AG20443 (cell line): ENCODE results near the gene FAM98B.

Experiments used
- DNase-seq: peaks from one replicate; pipeline ENCODE4 v3.0.0; 2012; ENCODE audit warnings: low spot score, mixed read lengths

FAM98B gene

DNA sequence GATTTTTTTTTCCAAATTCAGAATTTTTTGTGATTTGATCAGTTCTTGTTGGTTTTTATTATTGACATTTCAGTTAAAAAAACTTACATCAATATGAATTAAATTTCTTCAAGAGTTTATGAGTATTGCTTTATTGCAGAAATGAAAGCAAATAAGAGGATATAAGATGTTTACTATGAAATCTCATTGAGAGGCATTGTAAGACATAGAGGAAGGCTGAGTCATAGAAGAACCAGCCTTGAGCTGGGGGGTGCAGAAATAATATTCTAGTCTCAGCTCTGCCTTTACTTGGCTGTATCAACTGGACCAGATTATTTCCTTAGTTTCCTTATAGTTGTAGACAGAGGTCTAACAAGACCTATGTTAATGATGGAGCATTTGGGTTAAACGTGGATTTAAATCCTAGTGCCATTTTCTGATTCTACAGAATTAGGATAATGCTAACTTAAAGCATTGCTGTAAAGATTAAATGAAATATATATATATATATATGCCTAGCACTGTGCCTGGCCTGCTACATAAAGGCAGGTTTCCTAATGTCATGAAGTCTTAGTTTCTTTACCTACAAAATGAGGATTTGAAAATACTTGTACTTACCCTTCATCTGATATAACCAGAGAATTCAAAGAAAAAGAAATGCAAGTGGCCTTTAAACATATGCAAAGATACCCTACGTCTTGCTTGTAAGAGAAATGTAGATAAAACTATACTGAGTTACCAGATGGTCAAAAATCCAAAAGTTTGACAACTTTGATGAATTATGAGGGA is 7.3 kb downstream of the FAM98B start:
- DNase-seq = peak; percentile 19

DNA sequence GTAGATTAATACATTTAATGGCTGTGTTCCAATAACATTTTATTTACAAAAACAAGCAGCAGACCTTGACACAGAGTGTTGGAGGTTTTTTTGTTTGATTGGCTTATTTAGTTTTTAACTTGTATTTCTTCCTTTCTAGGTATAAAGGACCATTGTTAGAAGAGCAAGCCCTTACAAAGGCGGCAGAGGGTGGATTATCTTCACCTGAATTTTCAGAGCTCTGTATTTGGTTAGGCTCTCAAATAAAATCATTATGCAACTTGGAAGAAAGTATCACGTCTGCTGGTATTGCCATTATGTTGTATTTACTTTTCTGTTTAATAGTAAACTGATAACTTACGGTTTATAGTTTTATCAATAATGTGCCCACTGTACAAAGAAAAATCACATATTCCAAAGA is 10.0 kb downstream of the FAM98B start:
- no peak for DNase-seq

DNA sequence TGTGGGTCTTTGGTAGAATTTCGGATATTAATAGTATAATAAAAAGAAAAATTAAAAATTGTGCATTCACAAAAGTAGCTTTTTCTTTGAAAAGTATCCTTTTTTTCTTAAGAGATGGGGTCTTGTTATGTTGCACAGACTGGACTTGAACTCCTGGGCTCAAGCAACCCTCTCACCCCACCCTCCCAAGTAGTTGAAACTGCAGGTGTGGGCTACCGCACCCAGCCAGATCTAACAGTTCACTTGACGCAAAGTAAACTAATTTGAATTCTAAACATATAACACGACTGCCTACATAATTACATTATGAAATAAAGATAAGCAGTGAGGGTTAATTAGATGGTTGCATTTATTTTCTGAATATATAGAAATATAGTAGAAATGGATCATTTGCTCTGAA is 10.7 kb downstream of the FAM98B start:
- DNase-seq = no peak

DNA sequence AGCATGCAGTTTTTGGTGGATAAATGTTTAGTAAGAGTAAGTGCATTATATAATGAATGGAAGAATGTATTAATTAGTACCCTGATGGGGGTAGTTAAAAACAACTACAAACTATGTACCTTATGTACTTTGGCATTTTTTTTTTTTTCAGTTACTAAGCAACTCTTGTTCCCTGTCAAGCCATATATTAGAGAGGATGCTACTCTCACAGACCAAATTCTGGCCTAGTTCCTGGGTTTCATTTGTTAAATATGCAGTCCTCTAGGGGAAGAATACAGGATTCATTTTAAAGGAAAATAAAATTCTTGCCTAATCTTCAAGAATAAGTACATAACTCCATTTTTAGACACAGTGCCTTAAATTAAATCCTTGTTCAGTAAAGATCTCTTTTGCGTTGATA is 16.9 kb downstream of the FAM98B start:
- no peak for DNase-seq

DNA sequence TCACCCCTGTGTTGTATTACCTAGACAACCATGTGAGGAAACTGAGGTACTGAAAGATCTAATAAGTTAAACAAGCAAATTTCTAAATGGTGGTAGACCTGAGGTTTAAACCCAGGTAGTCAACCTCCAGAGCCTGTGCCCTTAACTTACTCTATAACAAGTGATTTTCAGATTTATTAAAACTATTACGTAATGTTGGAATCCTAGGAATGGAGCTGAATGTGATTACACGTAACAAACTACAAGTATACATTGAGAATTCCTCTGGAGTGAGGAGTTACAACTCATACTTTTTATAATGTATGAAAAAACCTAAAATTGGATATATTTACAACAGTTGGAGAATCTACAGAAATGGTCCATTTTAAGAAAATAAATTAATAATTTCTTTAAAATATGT is 18.0 kb downstream of the FAM98B start:
- DNase-seq = no peak

DNA sequence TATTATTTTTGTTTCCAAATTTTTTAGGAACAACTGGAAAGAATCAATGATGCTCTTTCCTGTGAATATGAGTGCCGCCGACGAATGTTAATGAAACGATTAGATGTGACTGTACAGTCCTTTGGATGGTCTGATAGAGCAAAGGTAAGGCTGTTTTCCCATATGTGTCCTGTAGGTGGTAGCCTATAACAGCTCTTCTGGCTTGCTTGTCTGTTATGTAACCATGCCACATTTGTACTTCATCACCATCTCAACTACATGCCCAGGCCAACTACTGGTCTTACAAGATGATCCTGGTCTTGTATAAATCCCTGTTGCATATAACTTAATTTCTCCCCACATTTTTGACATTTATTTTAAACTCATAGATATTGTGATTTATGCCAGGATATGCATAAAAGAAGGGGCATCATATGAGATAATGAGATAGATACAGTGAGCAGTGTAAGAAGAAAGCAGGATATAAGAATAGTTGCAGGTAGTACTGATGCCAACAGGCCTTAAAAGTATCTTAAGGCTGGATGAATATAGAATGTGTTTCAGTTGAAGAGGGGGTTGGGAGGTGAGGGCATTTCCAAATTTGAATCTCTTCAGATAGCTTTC is 20.3 kb downstream of the FAM98B start:
- DNase-seq = peak; percentile 72

DNA sequence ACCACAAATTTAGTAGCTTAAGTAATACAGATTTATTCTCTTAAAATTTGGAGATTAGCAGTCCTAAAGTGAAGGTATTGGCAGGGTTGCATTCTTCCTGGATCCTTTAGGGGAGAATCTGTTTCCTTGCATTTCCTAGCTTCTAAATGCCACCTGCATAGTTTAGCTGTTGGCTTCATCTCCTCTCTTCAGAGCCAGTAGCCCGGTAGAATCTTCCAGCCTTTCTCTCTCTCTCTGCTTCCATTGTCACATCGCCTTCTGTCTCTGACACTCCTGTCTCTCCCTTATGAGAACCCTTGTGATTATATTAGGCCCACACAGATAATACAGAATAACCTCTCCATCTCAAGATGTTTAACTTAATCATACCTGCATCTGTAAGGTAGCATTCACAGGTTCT is 21.4 kb downstream of the FAM98B start:
- no peak for DNase-seq

DNA sequence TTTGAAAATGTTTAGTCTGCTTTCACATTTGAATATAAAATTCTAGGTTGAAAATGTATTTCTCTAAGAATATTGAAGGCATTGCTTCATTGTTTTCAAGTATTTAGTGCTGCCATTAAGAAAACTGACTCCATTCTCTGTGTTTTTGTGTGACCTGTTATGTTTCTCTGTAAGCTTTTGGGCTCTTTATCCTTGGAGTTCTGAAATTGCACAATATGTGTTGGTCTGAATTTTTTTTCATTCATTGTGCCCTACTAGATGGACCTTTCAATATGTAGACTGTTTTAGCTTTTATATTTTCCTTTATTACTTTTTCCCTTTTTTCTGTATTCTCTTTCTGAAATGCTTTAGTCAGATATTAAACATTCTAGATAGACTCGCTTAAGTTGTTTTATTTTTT is 22.2 kb downstream of the FAM98B start:
- no peak for DNase-seq

DNA sequence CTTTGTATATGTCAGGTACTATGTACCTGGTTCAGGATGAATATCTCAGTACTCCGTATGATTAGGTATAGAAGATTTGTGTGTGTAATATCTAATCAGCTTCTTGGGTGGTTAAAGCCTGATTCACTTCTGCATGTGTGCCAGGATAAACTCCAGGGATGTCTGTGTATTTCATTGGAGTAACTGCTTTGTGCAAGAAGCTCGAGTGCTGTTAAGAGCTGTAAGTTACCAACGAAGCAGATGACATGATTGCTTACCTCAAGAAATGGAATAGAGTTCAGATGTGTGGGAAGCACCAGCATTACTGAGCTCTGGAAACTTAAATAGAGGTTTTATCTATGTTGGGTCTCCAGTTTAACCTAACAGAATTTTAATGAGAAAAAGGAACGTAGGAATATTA is 23.7 kb downstream of the FAM98B start:
- no peak for DNase-seq

DNA sequence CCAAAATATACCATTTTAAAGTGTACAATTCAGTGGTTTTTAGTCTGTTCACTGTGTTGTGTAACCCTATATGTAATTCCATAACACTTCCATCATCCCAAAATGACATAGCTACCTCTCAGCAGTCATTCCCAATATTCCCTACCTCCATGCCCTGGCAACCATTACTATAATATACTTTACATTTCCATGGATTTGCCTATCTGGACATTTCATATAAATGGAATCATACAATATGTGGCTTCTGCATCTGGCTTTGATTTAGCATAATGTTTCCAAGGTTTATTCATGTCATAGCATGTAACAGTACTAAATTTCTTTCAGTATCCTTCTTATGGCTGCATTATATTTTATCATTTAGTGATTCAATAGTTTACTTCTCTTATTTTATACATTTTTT is 25.3 kb downstream of the FAM98B start:
- DNase-seq = no peak

DNA sequence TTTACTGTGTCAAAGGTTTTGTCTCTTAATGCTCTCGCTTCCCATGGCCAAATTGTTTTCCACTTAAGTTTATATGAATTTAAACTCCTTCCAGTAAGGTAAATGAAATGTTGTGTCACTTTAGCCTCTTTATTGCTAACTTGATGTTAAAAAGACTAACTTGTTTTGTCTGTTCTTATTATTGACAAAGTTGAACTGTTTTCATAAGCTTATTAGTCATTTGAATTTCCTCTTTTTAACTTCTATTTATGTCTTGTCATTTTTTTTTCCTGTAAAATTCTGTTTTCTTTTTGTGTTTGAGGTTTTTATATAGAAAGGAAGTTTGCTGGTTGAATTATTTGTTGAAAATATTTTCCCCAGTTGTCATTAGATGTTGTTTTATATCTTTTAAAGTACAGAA is 25.8 kb downstream of the FAM98B start:
- no peak for DNase-seq

DNA sequence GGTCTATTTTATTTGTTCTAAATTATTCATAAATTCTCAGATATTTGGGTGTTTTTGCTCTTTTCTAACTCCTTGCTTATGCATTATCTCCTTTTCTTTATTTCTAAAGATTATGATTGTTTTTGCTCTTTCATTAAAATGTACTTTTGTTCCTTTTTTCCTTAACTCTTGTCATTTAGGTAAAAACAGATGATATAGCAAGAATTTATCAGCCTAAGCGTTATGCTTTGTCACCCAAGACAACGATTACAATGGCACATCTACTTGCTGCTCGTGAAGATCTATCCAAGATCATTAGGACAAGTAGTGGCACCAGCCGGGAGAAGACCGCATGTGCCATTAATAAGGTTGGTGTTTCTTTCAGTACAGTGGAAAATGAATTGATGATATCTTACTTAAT is 27.2 kb downstream of the FAM98B start:
- DNase-seq = no peak

DNA sequence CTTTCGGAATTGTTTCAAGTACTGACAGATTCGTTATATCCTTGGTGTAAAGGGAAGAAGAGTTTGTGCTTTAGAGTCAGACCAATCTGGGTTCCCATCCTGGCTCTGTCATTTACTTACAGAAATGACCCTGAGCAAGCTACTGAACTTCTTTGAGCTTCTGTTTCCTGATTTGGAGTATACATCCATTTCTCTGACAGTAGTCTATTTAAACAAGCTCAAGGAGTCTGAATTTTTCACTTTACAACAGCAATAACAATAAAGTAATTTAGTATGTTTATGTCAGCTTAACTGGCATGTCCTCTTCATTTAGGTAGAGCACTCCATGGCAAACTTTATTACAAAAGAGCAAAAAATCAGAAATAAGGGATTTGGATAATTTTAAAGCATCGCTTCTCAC is 27.8 kb downstream of the FAM98B start:
- no peak for DNase-seq

DNA sequence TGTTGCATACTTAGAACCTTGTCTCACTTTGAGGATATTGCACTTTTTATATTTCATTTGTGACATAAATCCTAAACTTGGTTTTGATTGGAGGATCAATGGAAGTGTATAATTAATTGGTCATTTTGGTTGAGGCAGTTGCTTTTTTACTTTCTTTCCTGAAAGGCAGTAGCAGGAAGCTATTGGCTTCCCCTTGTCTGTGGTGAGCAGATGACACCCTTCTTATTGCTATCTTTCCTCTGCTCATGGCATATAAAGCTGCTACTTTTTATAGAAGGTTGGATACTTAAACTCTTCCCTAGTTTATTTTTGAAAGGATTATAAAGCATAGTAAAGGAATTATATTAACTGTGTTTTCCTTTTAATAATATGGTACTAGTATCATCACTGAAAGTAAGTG is 28.6 kb downstream of the FAM98B start:
- no peak for DNase-seq

DNA sequence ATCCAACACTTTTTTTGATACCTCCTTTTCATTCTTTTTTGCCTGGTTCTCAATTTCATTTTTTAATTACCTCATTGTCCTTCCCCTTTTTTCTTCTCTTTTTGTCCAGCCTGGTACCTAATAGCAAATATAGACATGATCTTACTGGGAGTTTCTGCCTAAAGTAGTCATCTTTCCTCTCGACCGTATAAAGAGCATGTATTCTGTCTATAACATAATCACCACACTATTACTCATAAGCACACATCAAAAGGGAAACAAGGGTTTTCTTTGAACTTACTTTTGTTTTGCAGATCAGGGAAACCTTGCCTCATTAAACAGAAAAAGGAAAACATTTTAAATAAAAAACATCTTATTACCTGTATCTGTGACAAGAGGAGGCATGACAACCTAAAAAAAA is 33.0 kb downstream of the FAM98B start:
- no peak for DNase-seq

DNA sequence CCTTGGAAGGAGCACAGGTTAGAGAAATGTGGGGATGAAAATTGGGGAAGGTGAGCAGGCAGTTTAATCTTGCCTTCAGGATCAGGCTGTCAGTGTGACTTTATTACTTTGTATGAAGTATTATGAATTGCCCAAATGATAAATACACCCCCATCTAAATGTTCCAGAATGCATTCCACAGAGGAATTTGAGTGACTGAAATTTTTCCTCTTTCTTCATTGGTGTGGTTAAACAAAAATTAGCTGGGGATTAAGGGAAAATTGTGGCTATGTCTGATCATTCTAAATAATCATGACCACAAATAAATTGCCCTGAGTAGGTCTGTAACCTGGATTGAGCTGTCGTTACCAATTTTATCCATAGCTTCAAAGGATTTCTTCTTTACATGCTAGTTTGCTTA is 33.5 kb downstream of the FAM98B start:
- DNase-seq = no peak

DNA sequence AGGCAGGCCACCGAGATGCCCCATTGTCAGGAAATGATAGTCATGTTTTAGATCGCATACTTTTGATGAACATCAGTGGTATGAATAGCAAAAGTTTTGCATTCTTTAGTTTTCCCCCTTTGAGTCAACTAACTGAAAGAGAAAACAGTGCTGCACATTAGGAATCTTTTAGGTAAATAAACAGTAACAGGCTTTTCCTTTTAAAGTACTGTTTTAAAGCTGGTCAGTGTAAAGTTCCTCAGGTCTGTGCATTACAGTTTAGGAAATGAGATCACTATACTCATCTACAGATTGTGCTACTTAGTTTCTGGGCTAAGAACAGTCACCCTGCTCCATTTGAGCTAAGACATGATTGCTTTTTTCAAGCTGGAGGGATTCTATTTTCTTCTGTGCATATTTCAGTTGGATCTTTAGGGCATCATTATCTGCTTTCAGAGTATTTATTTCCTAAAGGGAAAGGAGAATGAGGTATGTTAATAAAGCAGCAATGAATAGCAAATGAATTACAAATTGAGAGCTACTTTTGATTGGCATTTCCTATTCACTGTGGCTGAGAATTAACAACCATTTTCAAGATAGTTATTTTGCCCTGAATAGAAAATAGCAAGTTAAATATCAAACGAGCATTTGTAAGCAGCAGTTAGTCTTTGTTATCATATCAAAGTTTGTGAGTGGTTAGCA is 36.5 kb downstream of the FAM98B start:
- DNase-seq = peak; percentile 35

DNA sequence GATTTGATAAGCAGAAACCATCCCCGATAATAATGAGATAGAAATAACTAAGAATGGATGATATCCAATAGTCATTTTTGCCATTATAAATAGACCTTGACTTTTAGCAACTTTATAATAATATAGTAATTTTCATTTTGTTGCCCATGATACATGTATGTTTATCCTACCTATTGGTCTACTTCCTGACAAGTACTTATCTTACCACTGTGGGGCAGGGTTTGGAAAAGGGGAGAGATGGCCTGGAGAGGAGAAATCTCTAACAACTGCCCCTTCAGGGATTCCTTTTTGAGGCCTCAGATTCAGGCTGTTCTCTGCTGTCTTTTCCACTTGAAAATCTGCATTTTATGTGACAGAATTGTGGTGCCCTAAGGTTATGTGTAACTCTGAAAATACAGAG is 42.2 kb downstream of the FAM98B start:
- no peak for DNase-seq

DNA sequence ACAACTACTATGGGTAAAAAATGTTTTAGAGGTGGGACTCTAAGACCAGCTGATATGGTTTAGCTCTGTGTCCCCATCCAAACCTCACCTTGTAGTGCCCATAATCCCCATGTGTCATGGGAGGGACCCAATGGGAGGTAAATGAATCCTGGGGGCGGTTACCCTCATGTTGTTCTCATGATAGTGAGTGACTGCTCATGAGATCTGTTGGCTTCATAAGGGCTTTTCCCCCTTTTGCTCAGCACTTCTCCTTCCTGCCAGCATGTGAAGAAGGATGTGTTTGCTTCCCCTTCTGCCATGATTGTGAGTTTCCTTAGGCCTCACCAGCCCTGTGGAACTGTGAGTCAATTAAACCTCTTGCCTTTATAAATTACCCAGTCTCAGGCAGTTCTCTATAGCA is 45.7 kb downstream of the FAM98B start:
- DNase-seq = no peak

DNA sequence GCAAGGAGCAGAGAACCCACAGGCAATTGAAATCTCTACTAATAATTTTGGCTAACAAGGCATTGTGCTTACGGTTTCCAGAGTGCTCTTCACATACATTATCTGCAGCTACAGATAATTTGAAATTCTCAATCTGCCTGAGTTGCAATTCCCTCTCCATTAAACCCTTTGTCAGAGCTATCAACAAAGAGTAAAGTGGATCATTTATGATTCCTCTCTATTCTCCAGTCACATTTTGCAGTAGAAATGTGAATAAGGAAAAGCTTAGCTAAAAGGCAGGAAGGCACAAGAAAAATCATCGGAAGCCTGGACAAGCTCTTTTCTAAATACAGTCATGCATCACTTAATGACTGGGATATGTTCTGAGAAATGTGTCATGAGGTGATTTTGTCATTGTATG is 49.6 kb downstream of the FAM98B start:
- DNase-seq = no peak

DNA sequence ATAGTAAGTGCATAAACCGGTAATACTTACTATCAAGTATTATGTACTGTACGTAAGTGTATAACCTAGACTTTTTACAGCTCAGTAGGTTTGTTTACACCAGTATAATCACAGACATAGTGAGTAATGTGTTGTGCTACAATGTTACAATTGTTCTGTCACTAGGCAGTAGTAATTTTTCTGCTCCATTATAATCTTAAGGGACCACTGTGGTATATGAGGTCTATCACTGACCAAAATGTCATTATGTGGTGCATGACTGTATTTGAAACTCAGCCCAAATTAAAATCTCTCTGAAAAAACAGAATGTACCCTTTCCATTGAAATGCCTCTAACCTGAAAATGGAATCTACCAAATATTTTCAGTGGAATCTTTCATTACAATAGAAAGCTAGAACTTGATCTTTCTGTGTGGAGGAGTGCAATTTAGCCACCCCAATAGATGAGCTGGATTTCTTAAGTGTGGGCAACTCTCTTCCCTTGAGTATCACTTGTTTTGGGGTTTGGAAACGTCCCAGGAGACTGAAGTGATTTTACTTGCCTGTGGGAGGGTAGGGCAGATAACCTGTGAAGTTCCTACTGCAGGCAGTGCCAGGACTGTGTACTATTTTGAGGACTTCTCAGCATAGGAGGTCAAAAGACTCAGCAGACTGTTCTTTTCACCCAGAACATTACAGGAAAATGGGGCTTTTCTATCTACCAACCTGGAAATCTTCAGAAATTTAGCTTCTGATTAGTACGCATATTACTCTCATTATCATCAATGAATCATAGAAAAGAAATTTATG is 50.9 kb downstream of the FAM98B start:
- DNase-seq = no peak

DNA sequence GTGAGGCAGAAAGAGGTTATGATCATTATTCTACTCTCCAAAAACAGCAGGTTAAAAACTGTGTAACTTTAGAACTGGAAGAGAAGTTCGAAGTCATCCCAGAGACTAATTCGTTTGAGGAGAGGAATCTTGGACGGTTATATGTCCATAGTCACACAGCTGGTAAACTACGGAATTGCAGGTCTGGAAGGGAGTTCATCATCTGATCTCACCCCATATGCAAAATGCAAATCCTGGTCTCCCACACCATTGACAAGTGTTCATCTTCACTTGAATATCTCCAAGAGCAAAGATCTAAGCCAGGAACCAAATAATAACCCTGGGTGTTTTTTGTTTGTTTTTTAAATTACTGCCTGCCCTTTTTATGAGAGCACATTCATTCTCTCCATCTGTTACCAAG is 53.1 kb downstream of the FAM98B start:
- DNase-seq = no peak

DNA sequence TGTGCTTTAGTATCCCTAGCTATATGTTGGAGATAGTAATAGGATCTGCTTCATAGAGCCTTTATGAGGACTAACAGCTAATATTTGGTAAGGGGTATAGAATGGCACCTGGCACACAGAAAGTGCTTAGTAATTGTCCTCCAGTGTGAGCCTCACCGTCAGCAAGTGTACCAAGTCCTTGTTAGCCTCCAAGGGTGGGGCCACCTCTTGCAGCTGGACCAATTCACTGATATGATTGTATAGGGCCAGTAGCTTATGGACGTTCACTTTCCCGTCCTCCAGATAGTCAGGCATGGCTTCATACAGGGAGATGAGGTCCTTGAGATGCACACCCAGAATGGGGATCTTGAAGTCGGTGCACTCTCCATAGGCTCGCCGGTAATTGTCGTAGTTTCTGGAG is 53.6 kb downstream of the FAM98B start:
- no peak for DNase-seq
